IMR-90 (cell line): ENCODE data around the gene SEC14L1. TPM values are rescaled to one million over a fixed set of nuclear protein-coding genes. Genes with fewer than 3 reads are reported as not detected.

Experiments used
- ATAC-seq: fragments of 200-7000 bp; cut with Tn5 transposase; 2 replicates; pipeline ENCODE4 v1.9.1; 2020; ENCODE audit warnings: low read depth, mild to moderate bottlenecking, moderate library complexity
- BruUV-seq: library from RNA; stranded (reverse); fragments of 400-500 nt; replicated peaks from 2 replicates; lab custom pipeline; 2021; lab: Mats Ljungman, UMichigan
- CTCF ChIA-PET: fragments of 300-600 bp; formaldehyde crosslinking; extraction: SDS; loops from one replicate; lab custom pipeline; 2021; ENCODE audit warnings: antibody characterized with exemption; lab: Yijun Ruan, JAX
- POLR2A ChIA-PET: fragments of 300-600 bp; sonication (Branson Sonifier 250); formaldehyde crosslinking; loops from one replicate; lab custom pipeline; 2022; ENCODE audit warnings: antibody characterized with exemption; ENCODE audit not compliant: unreplicated experiment; lab: Charles Lee
- DNase-seq: peaks from one replicate; pipeline ENCODE4 v3.0.0; 2013
- H2AFZ ChIP-seq: replicated peaks from 2 replicates; pipeline ENCODE3; 2013; ENCODE audit warnings: low read length, mild to moderate bottlenecking; ENCODE audit not compliant: poor library complexity
- H2AK5ac ChIP-seq: 2 replicates; pipeline ENCODE4 v1.6.1; 2013; ENCODE audit warnings: low read depth, low read length, inconsistent platforms
- H2AK9ac ChIP-seq: replicated peaks from 2 replicates; pipeline ENCODE3; 2013; ENCODE audit warnings: mild to moderate bottlenecking, low read depth, low read length, moderate library complexity; ENCODE audit not compliant: poor library complexity
- H2BK120ac ChIP-seq: 2 replicates; pipeline ENCODE4 v1.6.1; 2013; ENCODE audit warnings: low read depth, low read length, inconsistent platforms
- H2BK15ac ChIP-seq: 3 replicates; pipeline ENCODE4 v1.6.1; 2013; ENCODE audit warnings: low read depth, low read length, inconsistent platforms
- H2BK20ac ChIP-seq: 2 replicates; pipeline ENCODE4 v1.6.1; 2013; ENCODE audit warnings: low read depth, mild to moderate bottlenecking, inconsistent platforms, low read length, moderate library complexity
- H2BK5ac ChIP-seq: 2 replicates; pipeline ENCODE4 v1.6.1; 2013; ENCODE audit warnings: mild to moderate bottlenecking, low read depth, low read length, inconsistent platforms; ENCODE audit not compliant: poor library complexity, severe bottlenecking
- H3K14ac ChIP-seq: replicated peaks from 2 replicates; pipeline ENCODE4 v1.6.1; 2013; ENCODE audit warnings: low read depth, low read length, inconsistent platforms
- H3K18ac ChIP-seq: 2 replicates; pipeline ENCODE4 v1.6.1; 2013; ENCODE audit warnings: low read depth, low read length, control low read depth
- H3K23ac ChIP-seq: 2 replicates; pipeline ENCODE4 v1.6.1; 2013; ENCODE audit warnings: low read depth, low read length, inconsistent platforms
- H3K27ac ChIP-seq: 2 replicates; pipeline ENCODE4 v1.5.1; 2013; ENCODE audit warnings: mild to moderate bottlenecking, control low read depth, low read length; ENCODE audit not compliant: insufficient read depth
- H3K27me3 ChIP-seq: 2 replicates; pipeline ENCODE4 v1.6.1; 2013; ENCODE audit warnings: low read length; ENCODE audit not compliant: control insufficient read depth, insufficient read depth
- H3K36me3 ChIP-seq: 2 replicates; pipeline ENCODE4 v1.6.1; 2013; ENCODE audit warnings: low read length, mixed read lengths; ENCODE audit not compliant: control insufficient read depth, insufficient read depth
- H3K4ac ChIP-seq: 2 replicates; pipeline ENCODE4 v1.6.1; 2013; ENCODE audit warnings: low read depth, low read length, inconsistent platforms
- H3K4me1 ChIP-seq: 2 replicates; pipeline ENCODE4 v1.6.1; 2013; ENCODE audit warnings: low read length, mixed read lengths; ENCODE audit not compliant: control insufficient read depth, insufficient read depth
- H3K4me2 ChIP-seq: 2 replicates; pipeline ENCODE4 v1.6.1; 2013; ENCODE audit warnings: low read depth, mild to moderate bottlenecking, control low read depth, low read length, moderate library complexity
- H3K4me3 ChIP-seq: 2 replicates; pipeline ENCODE4 v1.5.1; 2013; ENCODE audit warnings: low read depth, mild to moderate bottlenecking, control low read depth, low read length, moderate library complexity; ENCODE audit not compliant: insufficient read depth
- H3K56ac ChIP-seq: 2 replicates; pipeline ENCODE4 v1.6.1; 2013; ENCODE audit warnings: low read length, inconsistent platforms; ENCODE audit not compliant: insufficient read depth; ENCODE audit errors: extremely low read depth
- H3K79me1 ChIP-seq, 2 experiments: 2 replicates each; pipeline ENCODE4 v1.6.1; 2013; ENCODE audit warnings: low read length in 2 of 2, inconsistent platforms in 1 of 2, low read depth in 1 of 2
- H3K9ac ChIP-seq: 2 replicates; pipeline ENCODE4 v1.6.1; 2013; ENCODE audit warnings: low read depth, low read length, control low read depth
- H3K9me1 ChIP-seq: 2 replicates; pipeline ENCODE4 v1.6.1; 2013; ENCODE audit warnings: low read length, inconsistent platforms; ENCODE audit not compliant: insufficient read depth
- H3K9me3 ChIP-seq: 2 replicates; pipeline ENCODE4 v1.6.1; 2013; ENCODE audit warnings: low read length; ENCODE audit not compliant: control insufficient read depth, insufficient read depth
- H4K20me1 ChIP-seq: 2 replicates; pipeline ENCODE4 v1.6.1; 2013; ENCODE audit warnings: low read length, inconsistent platforms; ENCODE audit not compliant: insufficient read depth
- H4K5ac ChIP-seq: 2 replicates; pipeline ENCODE4 v1.6.1; 2013; ENCODE audit warnings: mild to moderate bottlenecking, low read depth, low read length, control low read depth
- H4K8ac ChIP-seq, 2 experiments: 2 replicates each; pipeline ENCODE4 v1.6.1; 2013; ENCODE audit warnings: low read depth in 2 of 2, low read length in 2 of 2, control low read depth in 1 of 2, inconsistent platforms in 1 of 2
- H4K91ac ChIP-seq: 2 replicates; pipeline ENCODE4 v1.6.1; 2013; ENCODE audit warnings: low read depth, low read length, inconsistent platforms; ENCODE audit not compliant: insufficient read depth
- FOS ChIP-seq: fragments of 150-350 bp; IDR thresholded peaks from 2 replicates; pipeline ENCODE4 v1.6.1; 2016; ENCODE audit warnings: low read depth, low read length
- WGBS, 2 experiments: methylation state at CpG; one replicate each; pipeline versions ENCODE4 v1.1.5 to v1.1.7; 2013; ENCODE audit warnings: missing lambda C conversion rate in 2 of 2; ENCODE audit not compliant: insufficient read length in 1 of 2; ENCODE audit errors: extremely low coverage in 2 of 2; 5-methylcytosine and 5-hydroxymethylcytosine counted together
- dilution Hi-C: fragments of 300-500 bp; cut with HindIII; formaldehyde crosslinking; loops from one replicate; pipeline ENCODE4 v1.14.3; 2018; ENCODE audit warnings: low sequenced_read_pairs; ENCODE audit not compliant: unreplicated experiment
- in situ Hi-C: fragments of 300-500 bp; cut with MboI; formaldehyde crosslinking; loops from 3 replicates; pipeline ENCODE4 v1.14.3; 2019; ENCODE audit warnings: low sequenced_read_pairs, inconsistent platforms, mixed read lengths
- intact Hi-C: fragments of 100-400 bp; cut with micrococcal nuclease; formaldehyde crosslinking; loops from 2 replicates; pipeline ENCODE4 v1.10.0; 2022
- polyA plus RNA-seq, 3 experiments: library from polyadenylated mRNA; depleted of rRNA; stranded (reverse); fragments of >200 nt; gene quantifications; 2 replicates each; pipeline ENCODE4 v1.2.3, GENCODE V29; 2012; ENCODE audit warnings: low replicate concordance in 1 of 3
- total RNA-seq: library from RNA; depleted of rRNA; stranded (reverse); fragments of >200 nt; gene quantifications from 2 replicates; pipeline ENCODE4 v1.2.3, GENCODE V29; 2012

The SEC14L1 gene
- total and polyA plus RNA-seq, 2 of the 4 experiments (the other 2 are of a cell fraction): 24.9 to 35.8 TPM

- H2AK5ac ChIP-seq: peak overlapping the region; percentile 6; the same call in 1 of the 2 replicates
- H3K9me3 ChIP-seq: peaks cover 5% of the 10 kb centered on the region
- H2BK5ac ChIP-seq: peak overlapping the region; percentile 78
- no peak overlapping the region for H2AK9ac ChIP-seq
- H3K18ac ChIP-seq: no peak overlapping the region
- H2AFZ ChIP-seq: no peak overlapping the region
- peak overlapping the region; percentile 53 for H3K23ac ChIP-seq
- no peak overlapping the region for H2BK20ac ChIP-seq
- DNase-seq (no peak), ATAC-seq (no peak)
- H4K8ac ChIP-seq: no peak overlapping the region
- H4K5ac ChIP-seq: no peak overlapping the region
- ChIA-PET POLR2A (no interaction called here), CTCF (no interaction called here)
- peaks cover 10% of the 10 kb centered on the region for H3K36me3 ChIP-seq
- H3K4ac ChIP-seq: peak overlapping the region; percentile 58
- H3K56ac ChIP-seq: peak overlapping the region; percentile 37
- 80% methylated on average over 1 of the region's 9 CpGs; no CpG with 5 or more reads in 1 of the 2 experiments for WGBS, 2 experiments
- peak overlapping the region; percentile 67 for H3K9ac ChIP-seq
- H2BK120ac ChIP-seq: no peak overlapping the region
- H3K4me1 ChIP-seq: peaks cover 19% of the 10 kb centered on the region
- dilution Hi-C loops: no loop called here
- H3K27ac ChIP-seq: no peak overlapping the region; the same call in 1 of the 2 replicates
- in situ Hi-C loops: no loop called here
- peak overlapping the region; percentile 96 for H3K4me2 ChIP-seq
- peak overlapping the region; percentile 14 for H3K14ac ChIP-seq
- peak overlapping the region; percentile 71 for H3K4me3 ChIP-seq
- 0 out of 3 replicates have a peak overlapping the region, but pooled peaks have one; percentile 5 for H2BK15ac ChIP-seq
- TSS peak; percentile 44 for BruUV-seq
- peaks cover 5% of the 10 kb centered on the region for H3K9me1 ChIP-seq
- TF ChIP-seq FOS: no peak
- no peaks in the 10 kb centered on the region for H3K27me3 ChIP-seq
- H4K91ac ChIP-seq: no peak overlapping the region
- peaks cover 14 to 52% of the 10 kb centered on the region in 2 experiments for H3K79me1 ChIP-seq
- intact Hi-C loops: loop anchor here (2.0 kb wide), 2 partner anchors 45 to 53 kb away; no protein-coding TSS in a partner anchor
- H4K20me1 ChIP-seq: peaks cover 20% of the 10 kb centered on the region; the same call in 1 of the 2 replicates
Measured at GRCh38 chr17:77141846-77142449, 1.2 kb downstream of the SEC14L1 start.
